GM21619 (cell line): Measurements from ENCODE around the gene IL1R2.

ENCODE experiments used
- ATAC-seq: cut with Tn5 transposase; IDR thresholded peaks from one replicate; pipeline ENCODE4 v1.9.1; 2021; ENCODE audit not compliant: unreplicated experiment

IL1R2 gene

GRCh38 chr2:102074152-102074783, 82.5 kb downstream of the IL1R2 start:
- no peak for ATAC-seq

GRCh38 chr2:102075479-102075878, 83.7 kb downstream of the IL1R2 start:
- no peak for ATAC-seq

GRCh38 chr2:102076512-102076911, 84.8 kb downstream of the IL1R2 start:
- ATAC-seq = no peak
